Measurements from ENCODE around the gene TUBB2A.

The TUBB2A gene

GRCh38 chr6:3117912-3118352 is 39.4 kb downstream of the TUBB2A start:
- no peak for DNase-seq

GRCh38 chr6:3114377-3114776 is 43.0 kb downstream of the TUBB2A start:
- DNase-seq: no peak

DNA sequence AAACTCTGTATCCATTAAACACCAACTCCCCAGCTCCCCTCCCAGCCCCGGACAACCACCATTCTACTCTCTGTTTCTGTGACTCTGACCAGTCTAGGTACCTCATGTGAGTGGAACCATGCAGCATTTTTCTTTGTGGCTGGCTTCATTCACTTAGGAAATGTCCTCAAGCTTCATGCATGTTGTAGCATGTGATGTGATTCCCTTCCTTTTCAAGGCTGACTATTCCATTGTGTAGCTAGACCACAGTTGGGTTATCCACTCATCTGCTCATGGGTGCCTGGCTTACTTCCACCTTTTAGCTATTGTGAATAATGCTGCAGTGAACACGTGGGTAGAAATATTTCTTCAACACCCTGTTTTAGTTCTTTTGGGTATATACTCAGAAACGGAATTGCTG is 47.6 kb downstream of the TUBB2A start:
- DNase-seq: no peak

DNA sequence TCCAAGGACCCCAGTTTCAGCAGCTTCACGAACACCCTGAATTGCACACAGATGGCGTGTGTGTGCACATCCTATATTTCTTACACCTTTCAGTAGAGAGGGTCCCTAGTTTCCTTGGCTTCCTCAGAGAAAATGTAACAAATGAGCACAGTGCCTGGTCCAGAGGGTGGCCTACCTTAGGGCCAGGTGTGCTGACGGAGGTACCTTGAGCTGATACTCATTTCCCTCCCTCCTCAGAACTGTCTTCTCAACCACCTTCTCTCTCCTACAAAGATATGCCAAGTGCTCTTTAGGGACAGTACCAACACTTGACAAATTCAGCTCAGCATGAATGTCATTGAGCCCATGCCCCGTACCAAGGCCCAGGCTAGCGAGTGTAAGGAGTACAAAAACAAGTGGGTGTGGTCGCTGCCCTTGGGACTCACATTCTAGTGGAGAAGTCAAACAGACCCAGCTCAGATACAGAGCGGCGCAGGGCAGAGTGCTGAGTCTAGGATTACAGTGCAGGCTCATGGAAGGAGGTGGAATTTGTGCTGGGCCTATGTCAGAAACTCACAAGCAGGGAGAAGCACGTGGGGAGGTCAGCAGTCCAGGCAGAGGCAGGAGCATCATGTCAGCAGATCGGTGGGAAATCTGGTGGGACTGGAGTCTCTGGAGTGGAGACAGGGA is 48.5 kb downstream of the TUBB2A start:
- no peak for DNase-seq
